SK-N-SH (cell line): Measurements from ENCODE around the gene SNRNP35. TPM values are rescaled to one million over a fixed set of nuclear protein-coding genes. Genes with fewer than 3 reads are reported as not detected.
"Not testable (repeated sequence)": the region's sequence is repeated elsewhere in the genome, so short reads cannot be mapped to it uniquely, and the experiment has no call there.

Experiments
- CTCF ChIA-PET: fragments of 300-600, 350-600 bp; formaldehyde crosslinking; extraction: SDS; loops from one replicate; lab custom pipeline; 2021; lab: Yijun Ruan, JAX
- POLR2A ChIA-PET: fragments of 350-600 bp; sonication (Branson Sonifier 250); formaldehyde crosslinking; extraction: SDS; loops from one replicate; lab custom pipeline; 2020; ENCODE audit warnings: antibody characterized with exemption, inconsistent platforms; lab: Yijun Ruan, JAX
- DNase-seq: peaks from one replicate; pipeline ENCODE4 v3.0.0; 2012
- H2AFZ ChIP-seq: fragments of 200-600 bp; sonication (generic); 2 replicates; pipeline ENCODE4 v1.8.1; 2016; ENCODE audit warnings: antibody characterized with exemption, mild to moderate bottlenecking, low read depth
- H3F3A ChIP-seq: fragments of 200-600 bp; sonication (generic); replicated peaks from 2 replicates; pipeline ENCODE3; 2016; ENCODE audit warnings: antibody characterized with exemption, mild to moderate bottlenecking; ENCODE audit not compliant: insufficient read depth
- H3K27ac ChIP-seq, 2 experiments: fragments of 200-500 bp in 1 of 2; fragments of 200-600 bp in 1 of 2; sonication (Bioruptor generic) in 1 of 2; sonication (generic), shearing (Covaris generic) in 1 of 2; 2 replicates each; pipeline versions ENCODE4 v1.5.1 to v1.6.1; 2014 to 2016; ENCODE audit warnings: low read depth in 2 of 2, inconsistent platforms in 1 of 2, low read length in 1 of 2, mild to moderate bottlenecking in 1 of 2, mixed read lengths in 1 of 2
- H3K27me3 ChIP-seq: fragments of 200-600 bp; sonication (generic), shearing (Covaris generic); 2 replicates; pipeline ENCODE4 v1.6.1; 2016; ENCODE audit warnings: mixed run types; ENCODE audit not compliant: insufficient read depth
- H3K36me3 ChIP-seq, 2 experiments: fragments of 200-500 bp in 1 of 2; fragments of 200-600 bp in 1 of 2; sonication (Bioruptor generic) in 1 of 2; sonication (generic) in 1 of 2; replicated peaks in 1 of 2; 2 replicates each; pipeline versions ENCODE3 to v1.5.1; 2014 to 2016; ENCODE audit warnings: low read length in 1 of 2, mild to moderate bottlenecking in 1 of 2; ENCODE audit not compliant: insufficient read depth in 2 of 2, control insufficient read depth in 1 of 2
- H3K4me1 ChIP-seq, 2 experiments: fragments of 200-500 bp in 1 of 2; fragments of 200-600 bp in 1 of 2; sonication (Bioruptor generic) in 1 of 2; sonication (generic), shearing (Covaris generic) in 1 of 2; 2 replicates each; pipeline versions ENCODE4 v1.5.1 to v1.6.1; 2014 to 2016; ENCODE audit warnings: low read depth in 1 of 2, low read length in 1 of 2, mixed run types in 1 of 2; ENCODE audit not compliant: insufficient read depth in 2 of 2, control insufficient read depth in 1 of 2
- H3K4me2 ChIP-seq: fragments of 200-600 bp; sonication (generic), shearing (Covaris generic); 2 replicates; pipeline ENCODE4 v1.6.1; 2017; ENCODE audit warnings: mixed run types
- H3K4me3 ChIP-seq, 2 experiments: fragments of 200-500 bp in 1 of 2; fragments of 200-600 bp in 1 of 2; sonication (Bioruptor generic) in 1 of 2; sonication (generic), shearing (Covaris generic) in 1 of 2; 2 replicates each; pipeline versions ENCODE4 v1.5.1 to v1.8.1; 2014 to 2016; ENCODE audit warnings: low read depth in 2 of 2, inconsistent platforms in 1 of 2, low read length in 1 of 2, mild to moderate bottlenecking in 1 of 2, mixed read lengths in 1 of 2, moderate library complexity in 1 of 2
- H3K79me2 ChIP-seq: fragments of 200-600 bp; sonication (generic); 2 replicates; pipeline ENCODE4 v1.8.1; 2017; ENCODE audit warnings: mild to moderate bottlenecking; ENCODE audit not compliant: insufficient read depth
- H3K9ac ChIP-seq: fragments of 200-600 bp; sonication (generic); 2 replicates; pipeline ENCODE4 v1.6.1; 2017; ENCODE audit warnings: mixed run types
- H3K9me2 ChIP-seq: fragments of 200-600 bp; sonication (generic); 2 replicates; pipeline ENCODE4 v1.6.1; 2017; ENCODE audit warnings: mixed run types
- H3K9me3 ChIP-seq: fragments of 200-600 bp; sonication (generic); 2 replicates; pipeline ENCODE4 v1.6.1; 2017; ENCODE audit warnings: mixed run types, mild to moderate bottlenecking, moderate library complexity
- H4K20me1 ChIP-seq: fragments of 200-600 bp; sonication (generic); 2 replicates; pipeline ENCODE4 v1.6.1; 2017; ENCODE audit warnings: mild to moderate bottlenecking, mixed run types; ENCODE audit not compliant: insufficient read depth
- CTCF ChIP-seq: fragments of 200-600 bp; sonication (generic); IDR thresholded peaks from 2 replicates; pipeline ENCODE4 v1.6.1; 2017; ENCODE audit warnings: antibody characterized with exemption, mild to moderate bottlenecking, moderate library complexity
- ELF1 ChIP-seq: IDR thresholded peaks from 2 replicates; pipeline ENCODE4 v1.4.0; 2012
- EP300 ChIP-seq, 2 experiments: IDR thresholded peaks; 2 replicates each; pipeline versions ENCODE4 v1.4.0 to v1.6.1; 2012; ENCODE audit warnings: borderline replicate concordance in 1 of 2, low read depth in 1 of 2, low read length in 1 of 2
- GATA2 ChIP-seq: sonication (generic); formaldehyde crosslinking; IDR thresholded peaks from 2 replicates; pipeline ENCODE4 v1.5.0; 2020; ENCODE audit warnings: mild to moderate bottlenecking, missing genetic modification reagents
- POLR2AphosphoS5 ChIP-seq: IDR thresholded peaks from 2 replicates; pipeline ENCODE4 v1.6.1; 2012; ENCODE audit warnings: low read depth, low read length
- RAD21 ChIP-seq: IDR thresholded peaks from 2 replicates; pipeline ENCODE4 v1.6.1; 2012; ENCODE audit warnings: mild to moderate bottlenecking, low read length
- RCOR1 ChIP-seq: fragments of 150-350 bp; IDR thresholded peaks from 2 replicates; pipeline ENCODE4 v1.6.1; 2017; ENCODE audit warnings: antibody characterized with exemption, low read length
- RFX5 ChIP-seq: IDR thresholded peaks from 2 replicates; pipeline ENCODE4 v1.6.1; 2012; ENCODE audit warnings: mild to moderate bottlenecking, improper control_type of control experiment, low read length
- RXRA ChIP-seq: IDR thresholded peaks from 2 replicates; pipeline ENCODE4 v1.4.0; 2012; ENCODE audit warnings: low read depth, mild to moderate bottlenecking, borderline replicate concordance
- YY1 ChIP-seq: IDR thresholded peaks from 2 replicates; pipeline ENCODE4 v1.4.0; 2012; ENCODE audit warnings: low read depth, mild to moderate bottlenecking
- WGBS: methylation state at CpG from one replicate; pipeline ENCODE4 v1.1.6; 2017; ENCODE audit warnings: low lambda C conversion rate; 5-methylcytosine and 5-hydroxymethylcytosine counted together
- polyA plus RNA-seq, 3 experiments: library from polyadenylated mRNA; depleted of rRNA; stranded (reverse); fragments of >200 nt; gene quantifications; 2 replicates each; pipeline ENCODE4 v1.2.3, GENCODE V29; 2012
- TF ChIP-seq, protein P1 (sequence below): IDR thresholded peaks from 2 replicates; pipeline ENCODE4 v1.6.1; 2012; ENCODE audit warnings: mild to moderate bottlenecking, low read depth, low read length, moderate library complexity
- TF ChIP-seq, protein P2 (sequence below): IDR thresholded peaks from 2 replicates; pipeline ENCODE4 v1.4.0; 2012; ENCODE audit warnings: low read depth

The SNRNP35 gene
- polyA plus RNA-seq, 1 of the 3 experiments (the other 2 are of a cell fraction): 13.1 TPM

GRCh38 chr12:123481251-123481650, 23.3 kb downstream of the SNRNP35 start:
- H3K9ac ChIP-seq, H3K27ac ChIP-seq, H3K9me3 ChIP-seq, H3K4me2 ChIP-seq, H3K9me2 ChIP-seq, POLR2A ChIA-PET, CTCF ChIA-PET, H3K4me1 ChIP-seq, H2AFZ ChIP-seq, H4K20me1 ChIP-seq, DNase-seq, H3K4me3 ChIP-seq, H3K27me3 ChIP-seq, H3K79me2 ChIP-seq: not testable (repeated sequence)
- Histone ChIP-seq H3K36me3 (peaks cover 4 to 17% of the 10 kb centered on the region in 2 experiments), H3F3A (peaks cover 14% of the 10 kb centered on the region)
- WGBS: 92% methylated on average over 5 of the region's 5 CpGs

GRCh38 chr12:123482876-123483275, 24.9 kb downstream of the SNRNP35 start:
- 95% methylated on average over 6 of the region's 6 CpGs for WGBS
- Histone ChIP-seq H3K36me3 (peaks cover 4 to 7% of the 10 kb centered on the region in 2 experiments), H3F3A (peaks cover 14% of the 10 kb centered on the region), H3K9me3 (no peaks in the 10 kb centered on the region), H3K4me3 (no peak overlapping the region), H3K27me3 (no peaks in the 10 kb centered on the region), H3K4me1 (peaks cover 0 to 6% of the 10 kb centered on the region in 2 experiments; a peak in 1 of 4 replicates), H3K4me2 (no peak overlapping the region), H3K79me2 (0 out of 2 replicates have a peak, but pooled peaks cover 4% of the 10 kb centered on the region), H3K9ac (no peak overlapping the region), H3K9me2 (no peaks in the 10 kb centered on the region), H2AFZ (no peak overlapping the region), H4K20me1 (no peaks in the 10 kb centered on the region), H3K27ac (no peak overlapping the region)
- CTCF ChIA-PET: interaction anchor here (0.8 kb wide), 1 partner anchor 100 kb away, joined by 3 read pairs; no protein-coding TSS in a partner anchor
- TF ChIP-seq, protein P1, sequence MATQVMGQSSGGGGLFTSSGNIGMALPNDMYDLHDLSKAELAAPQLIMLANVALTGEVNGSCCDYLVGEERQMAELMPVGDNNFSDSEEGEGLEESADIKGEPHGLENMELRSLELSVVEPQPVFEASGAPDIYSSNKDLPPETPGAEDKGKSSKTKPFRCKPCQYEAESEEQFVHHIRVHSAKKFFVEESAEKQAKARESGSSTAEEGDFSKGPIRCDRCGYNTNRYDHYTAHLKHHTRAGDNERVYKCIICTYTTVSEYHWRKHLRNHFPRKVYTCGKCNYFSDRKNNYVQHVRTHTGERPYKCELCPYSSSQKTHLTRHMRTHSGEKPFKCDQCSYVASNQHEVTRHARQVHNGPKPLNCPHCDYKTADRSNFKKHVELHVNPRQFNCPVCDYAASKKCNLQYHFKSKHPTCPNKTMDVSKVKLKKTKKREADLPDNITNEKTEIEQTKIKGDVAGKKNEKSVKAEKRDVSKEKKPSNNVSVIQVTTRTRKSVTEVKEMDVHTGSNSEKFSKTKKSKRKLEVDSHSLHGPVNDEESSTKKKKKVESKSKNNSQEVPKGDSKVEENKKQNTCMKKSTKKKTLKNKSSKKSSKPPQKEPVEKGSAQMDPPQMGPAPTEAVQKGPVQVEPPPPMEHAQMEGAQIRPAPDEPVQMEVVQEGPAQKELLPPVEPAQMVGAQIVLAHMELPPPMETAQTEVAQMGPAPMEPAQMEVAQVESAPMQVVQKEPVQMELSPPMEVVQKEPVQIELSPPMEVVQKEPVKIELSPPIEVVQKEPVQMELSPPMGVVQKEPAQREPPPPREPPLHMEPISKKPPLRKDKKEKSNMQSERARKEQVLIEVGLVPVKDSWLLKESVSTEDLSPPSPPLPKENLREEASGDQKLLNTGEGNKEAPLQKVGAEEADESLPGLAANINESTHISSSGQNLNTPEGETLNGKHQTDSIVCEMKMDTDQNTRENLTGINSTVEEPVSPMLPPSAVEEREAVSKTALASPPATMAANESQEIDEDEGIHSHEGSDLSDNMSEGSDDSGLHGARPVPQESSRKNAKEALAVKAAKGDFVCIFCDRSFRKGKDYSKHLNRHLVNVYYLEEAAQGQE: no peak
- TF ChIP-seq, protein P2, sequence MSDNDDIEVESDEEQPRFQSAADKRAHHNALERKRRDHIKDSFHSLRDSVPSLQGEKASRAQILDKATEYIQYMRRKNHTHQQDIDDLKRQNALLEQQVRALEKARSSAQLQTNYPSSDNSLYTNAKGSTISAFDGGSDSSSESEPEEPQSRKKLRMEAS: no peak
- TF ChIP-seq YY1 (no peak), ELF1 (no peak), RCOR1 (no peak), GATA2 (no peak), RAD21 (no peak), RXRA (no peak), RFX5 (no peak), POLR2AphosphoS5 (no peak), EP300 (IDR thresholded peaks at IDR 0.05; ENCODE audit: borderline replicate concordance in 1 of 2, low read depth in 1 of 2, low read length in 1 of 2) (no peak), CTCF (no peak)
- POLR2A ChIA-PET: interaction anchor here (1.2 kb wide), 1 partner anchor 10 kb away, joined by 4 read pairs; no protein-coding TSS in a partner anchor
- DNase-seq: no peak
